ENCODE data around the gene ANO7. TPM values are rescaled to one million over a fixed set of nuclear protein-coding genes. Genes with fewer than 3 reads are reported as not detected.
A peak's percentile ranks its signal among the peaks of the same experiment; 100 is the strongest.

Gene ANO7
- total and polyA plus RNA-seq, 8 donors = 1.3 to 2.8 (median 2.1) TPM

DNA sequence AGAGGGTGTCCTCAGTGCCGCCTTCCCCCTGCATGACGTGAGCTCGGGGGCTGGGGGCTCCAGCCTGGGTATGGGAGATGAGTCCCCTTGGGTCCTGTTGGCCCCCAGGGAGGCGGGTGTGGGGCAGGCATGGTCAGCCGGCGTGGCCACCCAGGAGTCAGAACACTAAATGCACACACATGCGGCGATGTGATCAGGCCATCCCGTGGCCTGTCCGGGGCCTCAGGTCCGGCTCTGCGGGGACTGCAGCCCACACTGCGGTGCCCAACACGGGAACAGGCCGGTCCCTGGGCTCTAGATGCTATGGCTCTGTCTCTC lies 13.8 kb downstream of the ANO7 start:
- no peak for TF ChIP-seq CTCF (IDR thresholded peaks at IDR 0.05)
- no peak for ATAC-seq
- intact Hi-C loops (cut with DNase I) = no loop called here

GRCh38 chr2:241202681-241203080 lies 14.2 kb downstream of the ANO7 start:
- no peak overlapping the region for H3K27ac ChIP-seq
- no peaks in the 10 kb centered on the region for H3K9me3 ChIP-seq
- H3K36me3 ChIP-seq = no peaks in the 10 kb centered on the region
- no peak overlapping the region for H3K4me3 ChIP-seq
- ATAC-seq (no peak), DNase-seq (peak in 1 of 4 donors; percentile 46)
- TF ChIP-seq CTCF (IDR thresholded peaks at IDR 0.05) = no peak
- intact Hi-C loops (cut with DNase I) = no loop called here
- no peaks in the 10 kb centered on the region for H3K27me3 ChIP-seq
- peaks cover 0 to 5% of the 10 kb centered on the region in 2 donors for H3K4me1 ChIP-seq

More for the DNA sequence above, 13.8 kb downstream of the ANO7 start:
- Histone ChIP-seq H3K27me3 (no peaks in the 10 kb centered on the region), H3K9me3 (no peaks in the 10 kb centered on the region), H3K27ac (no peak overlapping the region), H3K4me3 (no peak overlapping the region), H3K4me1 (peaks cover 0 to 5% of the 10 kb centered on the region in 2 donors), H3K36me3 (no peaks in the 10 kb centered on the region)
- peak in 1 of 4 donors; percentile 61 for DNase-seq

DNA sequence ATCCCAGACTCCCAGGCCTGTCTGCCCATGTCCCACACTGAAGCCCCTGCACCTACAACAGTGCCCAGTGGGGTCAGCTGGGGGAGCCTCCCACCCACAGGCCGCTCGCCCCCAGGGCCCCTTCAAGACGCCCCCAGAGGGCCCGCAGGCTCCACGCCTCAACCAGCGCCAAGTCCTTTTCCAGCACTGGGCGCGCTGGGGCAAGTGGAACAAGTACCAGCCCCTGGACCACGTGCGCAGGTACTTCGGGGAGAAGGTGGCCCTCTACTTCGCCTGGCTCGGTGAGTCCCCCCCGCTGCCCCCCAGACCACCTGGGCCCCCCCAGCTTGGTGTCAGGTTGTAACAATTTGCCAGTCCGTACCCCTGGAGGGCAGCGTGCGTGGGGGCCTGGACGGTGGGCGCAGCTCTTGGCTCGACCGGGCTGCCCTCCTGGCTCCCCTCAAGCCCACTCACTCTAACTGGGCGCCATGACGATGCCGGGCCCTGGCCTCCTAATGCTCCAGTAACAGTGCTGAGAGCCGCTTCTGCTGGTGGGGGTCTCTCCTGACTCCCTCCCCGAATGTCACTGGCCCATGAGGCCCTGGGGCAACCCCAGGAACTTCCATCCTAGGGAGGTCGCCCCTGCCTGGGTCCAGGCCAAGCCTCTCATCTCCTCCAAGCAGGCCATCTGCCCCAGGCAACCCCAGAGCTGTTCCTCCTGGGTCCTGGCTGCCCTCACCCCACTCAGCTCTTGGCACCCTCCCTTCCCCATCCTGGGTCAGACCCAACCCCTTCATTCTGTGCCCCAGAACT lies 14.9 kb downstream of the ANO7 start:
- intact Hi-C loops (cut with DNase I) = no loop called here
- TF ChIP-seq CTCF (IDR thresholded peaks at IDR 0.05) = no peak
- no peak for ATAC-seq

GRCh38 chr2:241204010-241204384 lies 15.5 kb downstream of the ANO7 start:
- Histone ChIP-seq H3K36me3 (no peaks in the 10 kb centered on the region), H3K4me3 (no peak overlapping the region), H3K9me3 (no peaks in the 10 kb centered on the region), H3K27ac (no peak overlapping the region), H3K4me1 (peaks cover 0 to 5% of the 10 kb centered on the region in 2 donors), H3K27me3 (no peaks in the 10 kb centered on the region)
- DNase-seq = peak in 1 of 4 donors; percentile 61
- no peak for TF ChIP-seq CTCF (IDR thresholded peaks at IDR 0.05)
- no peak for ATAC-seq
- intact Hi-C loops (cut with DNase I) = no loop called here

More for the DNA sequence above, 14.9 kb downstream of the ANO7 start:
- no peak overlapping the region for H3K27ac ChIP-seq
- H3K27me3 ChIP-seq = no peaks in the 10 kb centered on the region
- no peaks in the 10 kb centered on the region for H3K36me3 ChIP-seq
- H3K4me1 ChIP-seq = peaks cover 0 to 5% of the 10 kb centered on the region in 2 donors
- DNase-seq = peak in 1 of 4 donors; percentile 63
- H3K4me3 ChIP-seq = no peak overlapping the region
- H3K9me3 ChIP-seq = no peaks in the 10 kb centered on the region

GRCh38 chr2:241204490-241204889 lies 16.0 kb downstream of the ANO7 start:
- intact Hi-C loops (cut with DNase I) = no loop called here
- no peak overlapping the region for H3K27ac ChIP-seq
- DNase-seq (no peak), ATAC-seq (no peak)
- no peak overlapping the region for H3K4me3 ChIP-seq
- no peak for TF ChIP-seq CTCF (IDR thresholded peaks at IDR 0.05)
- H3K4me1 ChIP-seq = peaks cover 0 to 5% of the 10 kb centered on the region in 2 donors
- H3K9me3 ChIP-seq = no peaks in the 10 kb centered on the region
- H3K27me3 ChIP-seq = no peaks in the 10 kb centered on the region
- no peaks in the 10 kb centered on the region for H3K36me3 ChIP-seq

Measured in left lung (tissue), 10 donors.